ENCODE measurements around the gene INPP5F. TPM values are rescaled to one million over a fixed set of nuclear protein-coding genes. Genes with fewer than 3 reads are reported as not detected.

The INPP5F gene
- total RNA-seq: 1 to 10 TPM; 3.9 to 9.9 (median 6.6) TPM
- 1 to 10 TPM; 3.0 to 5.4 TPM for polyA plus RNA-seq
- long read RNA-seq, donor 1, full-length matches to known transcripts: 2 of 5 reads
- long read RNA-seq, donor 1, partial matches to known transcripts: 1 of 5 reads
- long read RNA-seq, donor 1, other reads (novel, unspliced or antisense): 2 of 5 reads
- long read RNA-seq, donor 2, full-length matches to known transcripts: 7 of 13 reads
- long read RNA-seq, donor 2, partial matches to known transcripts: 2 of 13 reads
- long read RNA-seq, donor 2, other reads (novel, unspliced or antisense): 4 of 13 reads
- long read RNA-seq, donor 3, full-length matches to known transcripts: 3 of 7 reads
- long read RNA-seq, donor 3, partial matches to known transcripts: 2 of 7 reads
- long read RNA-seq, donor 3, other reads (novel, unspliced or antisense): 2 of 7 reads

- Histone ChIP-seq H3K9me3 (no peaks in the 10 kb centered on the region), H3K36me3 (peaks cover 0 to 4% (median 0%) of the 10 kb centered on the region in 9 donors), H3K4me3 (peak within 1 kb of the TSS; percentile 67 to 98 (median 82)), H3K4me1 (peaks cover 0 to 39% (median 23%) of the 10 kb centered on the region in 12 donors), H3K27me3 (no peaks in the 10 kb centered on the region), H3K27ac (peak within 1 kb of the TSS; percentile 51 to 99 (median 95))
- ATAC-seq: peak; percentile 99 to 100 (median 99)
- intact Hi-C loops (cut with DNase I): loop anchor here in 8 of 10 donors (1.0 to 10.0 kb wide), 8 partner anchors 39 to 146 kb away; partner anchors contain the start of genes TIAL1 (in 3 of the 8), BAG3 (in 1 of the 8) and MCMBP (in 1 of the 8)
- DNase-seq: peak; percentile 99 to 100 (median 100)
- WGBS, 4 donors: 0 to 2% (median 1%) methylated on average over 25 to 95 of the region's 95 CpGs
- TF ChIP-seq POLR2A (IDR thresholded peaks at IDR 0.05): peak in 1 of 2 donors; percentile 57
- TF ChIP-seq CTCF (IDR thresholded peaks at IDR 0.05): peak in 10 of 12 donors; percentile 26 to 58 (median 35)
These were observed at the start of gene INPP5F for GRCh38 chr10:119725828-119726675. TSS of gene INPP5F (plus strand) at chr10:119726050. CDS start at chr10:119726263, 213 bp downstream.

GRCh38 chr10:119677126-119677525 is 48.7 kb upstream of the INPP5F start:
- ATAC-seq (no peak), DNase-seq (no peak)
- TF ChIP-seq POLR2A (IDR thresholded peaks at IDR 0.05): no peak
- TF ChIP-seq CTCF (IDR thresholded peaks at IDR 0.05): no peak
- no peak overlapping the region for H3K4me3 ChIP-seq
- 83 to 89% (median 89%) methylated on average over 6 of the region's 6 CpGs for WGBS, 4 donors
- H3K36me3 ChIP-seq: peaks cover 0 to 61% (median 55%) of the 10 kb centered on the region in 9 donors
- intact Hi-C loops (cut with DNase I): no loop called here
- H3K9me3 ChIP-seq: no peaks in the 10 kb centered on the region
- H3K27me3 ChIP-seq: no peaks in the 10 kb centered on the region
- H3K27ac ChIP-seq: peak overlapping the region in 1 of 12 donors; percentile 84
- peaks cover 0 to 61% (median 30%) of the 10 kb centered on the region in 12 donors for H3K4me1 ChIP-seq

- Histone ChIP-seq H3K27ac (peak overlapping the region in 10 of 12 donors; percentile 23 to 84 (median 69)), H3K4me3 (no peak overlapping the region), H3K9me3 (no peaks in the 10 kb centered on the region), H3K4me1 (peaks cover 0 to 61% (median 31%) of the 10 kb centered on the region in 12 donors), H3K36me3 (peaks cover 0 to 51% (median 45%) of the 10 kb centered on the region in 9 donors), H3K27me3 (no peaks in the 10 kb centered on the region)
- TF ChIP-seq POLR2A (IDR thresholded peaks at IDR 0.05) (no peak), CTCF (IDR thresholded peaks at IDR 0.05) (no peak)
- ATAC-seq (no peak), DNase-seq (peak in 1 of 5 donors; percentile 29)
- WGBS, 4 donors: 87 to 91% (median 88%) methylated on average over 9 to 13 of the region's 13 CpGs
- intact Hi-C loops (cut with DNase I): no loop called here
These were observed 47.7 kb upstream of the INPP5F start for GRCh38 chr10:119677904-119678755.

All from heart left ventricle (tissue), 16 donors.